GM12878 (cell line): Measurements from ENCODE around the gene NRXN3. TPM values are rescaled to one million over a fixed set of nuclear protein-coding genes. Genes with fewer than 3 reads are reported as not detected.

Experiments used
- ATAC-seq: fragments of 200-7000 bp; cut with Tn5 transposase; 3 replicates; pipeline ENCODE4 v1.9.1; 2020; ENCODE audit warnings: mild to moderate bottlenecking, moderate library complexity
- BruUV-seq: library from RNA; stranded (reverse); fragments of 400-500 nt; replicated peaks from 2 replicates; lab custom pipeline; 2021; lab: Mats Ljungman, UMichigan
- CTCF ChIA-PET: fragments of 300-600 bp; sonication (Branson Sonifier 250); formaldehyde crosslinking; extraction: SDS; loops from one replicate; lab custom pipeline; 2021; ENCODE audit warnings: inconsistent platforms; lab: Yijun Ruan, JAX
- POLR2A ChIA-PET: fragments of 350-600 bp; formaldehyde crosslinking; extraction: SDS; loops from one replicate; lab custom pipeline; 2021; ENCODE audit warnings: inconsistent platforms; lab: Charles Lee
- RAD21 ChIA-PET: fragments of 300-600 bp; sonication (Branson Sonifier 250); formaldehyde crosslinking; loops from one replicate; lab custom pipeline; 2023; ENCODE audit warnings: antibody characterized with exemption; ENCODE audit not compliant: unreplicated experiment; lab: Charles Lee
- SMC1A ChIA-PET: fragments of 300-600 bp; sonication (Branson Sonifier 250); formaldehyde crosslinking; loops from one replicate; lab custom pipeline; 2023; ENCODE audit not compliant: unreplicated experiment, uncharacterized antibody; lab: Charles Lee
- DNase-seq: peaks from one replicate; pipeline ENCODE4 v3.0.0-alpha.2; 2011; ENCODE audit warnings: low read depth, low spot score
- FAIRE-seq: peaks from 3 replicates; lab custom pipeline; 2011; peaks lifted over from hg19 to GRCh38; lab: Jason Lieb, UNC
- H2AFZ ChIP-seq: 2 replicates; pipeline ENCODE4 v1.6.0; 2011; ENCODE audit warnings: low read depth, low read length, control low read depth; ENCODE audit not compliant: control insufficient read depth
- H3K27ac ChIP-seq: 2 replicates; pipeline ENCODE4 v1.5.1; 2011; ENCODE audit warnings: control low read depth; ENCODE audit not compliant: control insufficient read depth, insufficient read depth
- H3K27me3 ChIP-seq, 2 experiments: replicated peaks in 1 of 2; 2 replicates each; pipeline versions ENCODE4 v1.6.0 to v1.6.1; 2011; ENCODE audit warnings: low read length in 1 of 2; ENCODE audit not compliant: control insufficient read depth in 2 of 2, insufficient read depth in 2 of 2
- H3K36me3 ChIP-seq, 2 experiments: 2 replicates each; pipeline ENCODE4 v1.5.1; 2011; ENCODE audit warnings: low read length in 1 of 2; ENCODE audit not compliant: control insufficient read depth in 2 of 2, insufficient read depth in 2 of 2
- H3K4me1 ChIP-seq: 2 replicates; pipeline ENCODE4 v1.6.1; 2011; ENCODE audit warnings: mild to moderate bottlenecking, low read length, moderate library complexity, mixed read lengths; ENCODE audit not compliant: control insufficient read depth, insufficient read depth
- H3K4me2 ChIP-seq: 2 replicates; pipeline ENCODE4 v1.6.0; 2011; ENCODE audit warnings: control low read depth; ENCODE audit not compliant: control insufficient read depth, insufficient read depth
- H3K4me3 ChIP-seq: fragments of 200-600 bp; sonication (generic); 2 replicates; pipeline ENCODE4 v1.5.1; 2016
- H3K79me2 ChIP-seq: 2 replicates; pipeline ENCODE4 v1.6.0; 2011; ENCODE audit warnings: low read length; ENCODE audit not compliant: control insufficient read depth, insufficient read depth
- H3K9ac ChIP-seq: 2 replicates; pipeline ENCODE4 v1.8.0; 2011; ENCODE audit warnings: low read length, control low read depth, mixed read lengths; ENCODE audit not compliant: control insufficient read depth, insufficient read depth
- H3K9me3 ChIP-seq: replicated peaks from 3 replicates; pipeline ENCODE4 v1.5.1; 2011; ENCODE audit warnings: mild to moderate bottlenecking, low read length; ENCODE audit not compliant: control insufficient read depth, insufficient read depth
- H4K20me1 ChIP-seq: 2 replicates; pipeline ENCODE4 v1.6.0; 2011; ENCODE audit not compliant: control insufficient read depth, insufficient read depth
- BRCA1 ChIP-seq: IDR thresholded peaks from 2 replicates; pipeline ENCODE4 v1.6.1; 2011; ENCODE audit warnings: low read depth, low read length, improper control_type of control experiment
- CBFB ChIP-seq: IDR thresholded peaks from 2 replicates; pipeline ENCODE4 v1.6.1; 2016; ENCODE audit warnings: antibody characterized with exemption, low read depth
- FOXK2 ChIP-seq: fragments of 450-650 bp; IDR thresholded peaks from 2 replicates; pipeline ENCODE4 v1.6.1; 2017; ENCODE audit warnings: mild to moderate bottlenecking, moderate library complexity
- GATAD2B ChIP-seq: fragments of 450-650 bp; conservative IDR thresholded peaks from 2 replicates; pipeline ENCODE4 v1.6.1; 2017; ENCODE audit warnings: low read depth, mild to moderate bottlenecking, moderate library complexity
- RCOR1 ChIP-seq: conservative IDR thresholded peaks from 2 replicates; pipeline ENCODE4 v1.6.1; 2012; ENCODE audit warnings: low read depth, low read length, improper control_type of control experiment
- SPI1 ChIP-seq: IDR thresholded peaks from 2 replicates; pipeline ENCODE4 v1.6.1; 2011; ENCODE audit warnings: low read depth, mild to moderate bottlenecking, low read length, moderate library complexity, borderline replicate concordance; ENCODE audit not compliant: insufficient read depth
- WGBS: methylation state at CpG from one replicate; pipeline ENCODE4 v1.1.6; 2016; ENCODE audit warnings: low lambda C conversion rate; ENCODE audit not compliant: insufficient replicate concordance, insufficient coverage; ENCODE audit errors: missing lambda C conversion rate; 5-methylcytosine and 5-hydroxymethylcytosine counted together
- in situ Hi-C: fragments of 300-500 bp; cut with MboI; formaldehyde crosslinking; loops from 9 replicates; pipeline ENCODE4 v1.14.3; 2018; ENCODE audit warnings: mixed read lengths
- intact Hi-C: fragments of 100-400 bp; cut with micrococcal nuclease; formaldehyde crosslinking; loops from one replicate; pipeline ENCODE4 v1.14.2; 2022; ENCODE audit not compliant: unreplicated experiment
- polyA plus RNA-seq, 11 experiments: library from polyadenylated mRNA; depleted of rRNA in 4 of 11; unstranded in 6 of 11; stranded (reverse) in 5 of 11; fragments of >200 nt; fragmentation: Nextera tagmentation in 4 of 11; fragmentation: Illumina TruSeq in 1 of 11; extraction: Ambion mirVana in 4 of 11; extraction: Trizol in 1 of 11; gene quantifications; 1 replicate in 1 of 11; 2 replicates in 10 of 11; pipeline versions ENCODE4 v1.2.1 to v1.2.3, GENCODE V29; 2011 to 2016; ENCODE audit warnings: inconsistent platforms in 2 of 11, missing spikeins in 2 of 11, low read depth in 1 of 11
- total RNA-seq, 4 experiments: library from RNA; depleted of rRNA in 3 of 4; stranded (reverse); fragments of >200 nt in 3 of 4; fragmentation: Illumina TruSeq in 1 of 4; extraction: Trizol in 1 of 4; gene quantifications; 2 replicates each; pipeline versions ENCODE4 v1.2.1 to v1.2.3, GENCODE V29; 2013 to 2021
- TF ChIP-seq, protein P1 (sequence below): fragments of 450-650 bp; IDR thresholded peaks from 2 replicates; pipeline ENCODE4 v1.6.1; 2017; ENCODE audit warnings: mild to moderate bottlenecking, moderate library complexity
- TF ChIP-seq, protein P2 (sequence below): fragments of 450-650 bp; IDR thresholded peaks from 2 replicates; pipeline ENCODE4 v1.6.1; 2017; ENCODE audit warnings: mild to moderate bottlenecking, low read depth, inconsistent platforms; ENCODE audit not compliant: poor library complexity, severe bottlenecking
- TF ChIP-seq, protein P3 (sequence below): fragments of 450-650 bp; formaldehyde crosslinking; IDR thresholded peaks from 2 replicates; pipeline ENCODE4 v1.4.0; 2022; ENCODE audit warnings: mild to moderate bottlenecking, moderate library complexity

Gene NRXN3
- total and polyA plus RNA-seq, 10 of the 15 experiments (the other 5 are each of a cell fraction or from before 2014, with no cell fraction given), result 0.52 to 3.3 (median 1.4) TPM

DNA sequence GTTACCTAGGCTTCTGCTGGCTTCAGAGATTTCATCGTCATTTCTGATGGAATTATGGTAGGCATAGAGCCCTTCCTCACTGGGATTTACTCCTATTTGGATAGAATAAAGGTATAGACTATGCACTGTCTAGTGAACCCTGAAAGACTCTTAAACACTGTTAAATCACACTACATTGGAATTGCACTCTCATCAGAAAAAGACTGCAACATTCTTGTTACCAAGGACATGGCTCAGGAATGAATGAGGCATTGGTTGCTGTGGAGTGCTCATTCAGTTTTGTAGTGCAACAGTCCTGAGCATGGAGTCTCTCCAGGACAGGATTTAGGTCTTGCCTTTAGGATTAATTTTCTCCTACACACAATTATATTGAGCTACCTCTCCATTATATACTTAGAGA, 483.0 kb downstream of the NRXN3 start (continued):
- TF ChIP-seq, protein P1, sequence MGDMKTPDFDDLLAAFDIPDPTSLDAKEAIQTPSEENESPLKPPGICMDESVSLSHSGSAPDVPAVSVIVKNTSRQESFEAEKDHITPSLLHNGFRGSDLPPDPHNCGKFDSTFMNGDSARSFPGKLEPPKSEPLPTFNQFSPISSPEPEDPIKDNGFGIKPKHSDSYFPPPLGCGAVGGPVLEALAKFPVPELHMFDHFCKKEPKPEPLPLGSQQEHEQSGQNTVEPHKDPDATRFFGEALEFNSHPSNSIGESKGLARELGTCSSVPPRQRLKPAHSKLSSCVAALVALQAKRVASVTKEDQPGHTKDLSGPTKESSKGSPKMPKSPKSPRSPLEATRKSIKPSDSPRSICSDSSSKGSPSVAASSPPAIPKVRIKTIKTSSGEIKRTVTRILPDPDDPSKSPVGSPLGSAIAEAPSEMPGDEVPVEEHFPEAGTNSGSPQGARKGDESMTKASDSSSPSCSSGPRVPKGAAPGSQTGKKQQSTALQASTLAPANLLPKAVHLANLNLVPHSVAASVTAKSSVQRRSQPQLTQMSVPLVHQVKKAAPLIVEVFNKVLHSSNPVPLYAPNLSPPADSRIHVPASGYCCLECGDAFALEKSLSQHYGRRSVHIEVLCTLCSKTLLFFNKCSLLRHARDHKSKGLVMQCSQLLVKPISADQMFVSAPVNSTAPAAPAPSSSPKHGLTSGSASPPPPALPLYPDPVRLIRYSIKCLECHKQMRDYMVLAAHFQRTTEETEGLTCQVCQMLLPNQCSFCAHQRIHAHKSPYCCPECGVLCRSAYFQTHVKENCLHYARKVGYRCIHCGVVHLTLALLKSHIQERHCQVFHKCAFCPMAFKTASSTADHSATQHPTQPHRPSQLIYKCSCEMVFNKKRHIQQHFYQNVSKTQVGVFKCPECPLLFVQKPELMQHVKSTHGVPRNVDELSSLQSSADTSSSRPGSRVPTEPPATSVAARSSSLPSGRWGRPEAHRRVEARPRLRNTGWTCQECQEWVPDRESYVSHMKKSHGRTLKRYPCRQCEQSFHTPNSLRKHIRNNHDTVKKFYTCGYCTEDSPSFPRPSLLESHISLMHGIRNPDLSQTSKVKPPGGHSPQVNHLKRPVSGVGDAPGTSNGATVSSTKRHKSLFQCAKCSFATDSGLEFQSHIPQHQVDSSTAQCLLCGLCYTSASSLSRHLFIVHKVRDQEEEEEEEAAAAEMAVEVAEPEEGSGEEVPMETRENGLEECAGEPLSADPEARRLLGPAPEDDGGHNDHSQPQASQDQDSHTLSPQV, result no peak
- TF ChIP-seq, protein P2, sequence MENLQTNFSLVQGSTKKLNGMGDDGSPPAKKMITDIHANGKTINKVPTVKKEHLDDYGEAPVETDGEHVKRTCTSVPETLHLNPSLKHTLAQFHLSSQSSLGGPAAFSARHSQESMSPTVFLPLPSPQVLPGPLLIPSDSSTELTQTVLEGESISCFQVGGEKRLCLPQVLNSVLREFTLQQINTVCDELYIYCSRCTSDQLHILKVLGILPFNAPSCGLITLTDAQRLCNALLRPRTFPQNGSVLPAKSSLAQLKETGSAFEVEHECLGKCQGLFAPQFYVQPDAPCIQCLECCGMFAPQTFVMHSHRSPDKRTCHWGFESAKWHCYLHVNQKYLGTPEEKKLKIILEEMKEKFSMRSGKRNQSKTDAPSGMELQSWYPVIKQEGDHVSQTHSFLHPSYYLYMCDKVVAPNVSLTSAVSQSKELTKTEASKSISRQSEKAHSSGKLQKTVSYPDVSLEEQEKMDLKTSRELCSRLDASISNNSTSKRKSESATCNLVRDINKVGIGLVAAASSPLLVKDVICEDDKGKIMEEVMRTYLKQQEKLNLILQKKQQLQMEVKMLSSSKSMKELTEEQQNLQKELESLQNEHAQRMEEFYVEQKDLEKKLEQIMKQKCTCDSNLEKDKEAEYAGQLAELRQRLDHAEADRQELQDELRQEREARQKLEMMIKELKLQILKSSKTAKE, result no peak
- TF ChIP-seq, all 136 proteins: peak for 0

DNA sequence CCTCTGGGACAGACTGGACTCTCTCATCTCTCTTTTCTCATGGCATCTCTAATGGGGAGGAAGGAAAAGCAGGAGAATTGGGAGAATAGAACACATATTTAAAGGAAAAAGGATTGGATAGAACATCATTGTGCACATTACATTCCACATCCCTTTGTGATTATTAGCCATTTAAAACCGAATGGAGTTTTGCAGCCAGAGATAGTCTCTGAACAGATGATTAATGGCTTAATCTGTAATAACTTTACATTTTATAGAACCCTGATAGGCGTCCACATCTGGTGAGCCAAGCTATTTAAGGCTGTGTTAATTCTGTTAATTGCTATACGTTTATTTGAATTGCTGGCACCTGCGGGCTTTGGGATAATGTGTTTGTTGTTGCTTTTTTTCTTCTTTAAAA, 487.3 kb downstream of the NRXN3 start:
- SMC1A ChIA-PET, result no interaction called here
- TF ChIP-seq SPI1 (no peak), BRCA1 (no peak), GATAD2B (no peak), CBFB (no peak), RCOR1 (no peak), FOXK2 (no peak)
- TF ChIP-seq, protein P3, sequence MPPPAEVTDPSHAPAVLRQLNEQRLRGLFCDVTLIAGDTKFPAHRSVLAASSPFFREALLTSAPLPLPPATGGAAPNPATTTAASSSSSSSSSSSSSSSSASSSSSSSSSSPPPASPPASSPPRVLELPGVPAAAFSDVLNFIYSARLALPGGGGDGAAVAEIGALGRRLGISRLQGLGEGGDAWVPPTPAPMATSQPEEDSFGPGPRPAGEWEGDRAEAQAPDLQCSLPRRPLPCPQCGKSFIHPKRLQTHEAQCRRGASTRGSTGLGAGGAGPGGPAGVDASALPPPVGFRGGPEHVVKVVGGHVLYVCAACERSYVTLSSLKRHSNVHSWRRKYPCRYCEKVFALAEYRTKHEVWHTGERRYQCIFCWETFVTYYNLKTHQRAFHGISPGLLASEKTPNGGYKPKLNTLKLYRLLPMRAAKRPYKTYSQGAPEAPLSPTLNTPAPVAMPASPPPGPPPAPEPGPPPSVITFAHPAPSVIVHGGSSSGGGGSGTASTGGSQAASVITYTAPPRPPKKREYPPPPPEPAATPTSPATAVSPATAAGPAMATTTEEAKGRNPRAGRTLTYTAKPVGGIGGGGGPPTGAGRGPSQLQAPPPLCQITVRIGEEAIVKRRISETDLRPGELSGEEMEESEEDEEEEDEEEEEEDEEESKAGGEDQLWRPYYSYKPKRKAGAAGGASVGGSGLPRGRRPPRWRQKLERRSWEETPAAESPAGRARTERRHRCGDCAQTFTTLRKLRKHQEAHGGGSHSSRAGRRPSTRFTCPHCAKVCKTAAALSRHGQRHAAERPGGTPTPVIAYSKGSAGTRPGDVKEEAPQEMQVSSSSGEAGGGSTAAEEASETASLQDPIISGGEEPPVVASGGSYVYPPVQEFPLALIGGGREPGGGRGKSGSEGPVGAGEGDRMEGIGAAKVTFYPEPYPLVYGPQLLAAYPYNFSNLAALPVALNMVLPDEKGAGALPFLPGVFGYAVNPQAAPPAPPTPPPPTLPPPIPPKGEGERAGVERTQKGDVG (CRISPR knock-in tag), result no peak
- TF ChIP-seq, all 136 proteins: peak for 0
- ATAC-seq (no peak), FAIRE-seq (no peak), DNase-seq (no peak)
- no peak overlapping the region for H3K27ac ChIP-seq
- no peaks in the 10 kb centered on the region for H4K20me1 ChIP-seq
- H3K36me3 ChIP-seq, result no peaks in the 10 kb centered on the region
- H3K9me3 ChIP-seq, result no peaks in the 10 kb centered on the region
- RAD21 ChIA-PET, result no interaction called here
- H3K4me3 ChIP-seq, result no peak overlapping the region
- no peak overlapping the region for H3K4me2 ChIP-seq
- in situ Hi-C loops, result no loop called here
- H3K27me3 ChIP-seq, result no peaks in the 10 kb centered on the region
- H3K9ac ChIP-seq, result no peak overlapping the region
- BruUV-seq, result no TSS peak
- POLR2A ChIA-PET, result no interaction called here
- intact Hi-C loops, result no loop called here
- H3K79me2 ChIP-seq, result no peaks in the 10 kb centered on the region
- CTCF ChIA-PET, result no interaction called here
- H2AFZ ChIP-seq, result no peak overlapping the region
- no peaks in the 10 kb centered on the region for H3K4me1 ChIP-seq
- 47% methylated on average over 4 of the region's 4 CpGs for WGBS
